Measurements from ENCODE around the gene NENF.

The NENF gene

GRCh38 chr1:212482637-212483441 lies 50.1 kb downstream of the NENF start:
- no peak for FAIRE-seq

GRCh38 chr1:212484701-212485570 lies 52.2 kb downstream of the NENF start:
- FAIRE-seq: no peak

GRCh38 chr1:212485571-212485912 lies 52.8 kb downstream of the NENF start:
- no peak for FAIRE-seq

- FAIRE-seq: no peak
Observed at GRCh38 chr1:212485913-212486618, 53.3 kb downstream of the NENF start.

- FAIRE-seq: no peak
Observed at GRCh38 chr1:212486619-212486975, 53.9 kb downstream of the NENF start.

GRCh38 chr1:212487286-212487685 lies 54.6 kb downstream of the NENF start:
- no peak for FAIRE-seq

GRCh38 chr1:212487774-212488435 lies 55.2 kb downstream of the NENF start:
- FAIRE-seq: no peak

- FAIRE-seq: no peak
Observed at GRCh38 chr1:212488436-212489283, 55.9 kb downstream of the NENF start.

- no peak for FAIRE-seq
Observed at GRCh38 chr1:212489284-212489859, 56.7 kb downstream of the NENF start.

- no peak for FAIRE-seq
Observed at GRCh38 chr1:212490276-212490675, 57.6 kb downstream of the NENF start.

- no peak for FAIRE-seq
Observed at GRCh38 chr1:212491454-212491853, 58.7 kb downstream of the NENF start.
